H9 (cell line): Measurements from ENCODE around the gene ULK1. TPM values are rescaled to one million over a fixed set of nuclear protein-coding genes. Genes with fewer than 3 reads are reported as not detected.

ENCODE experiments used
- DNase-seq: peaks from one replicate; pipeline ENCODE4 v3.0.0-alpha.2; 2017
- H2AFZ ChIP-seq: one replicate; pipeline ENCODE4 v1.6.1; 2013; ENCODE audit warnings: mild to moderate bottlenecking, low read length, control low read depth, moderate library complexity
- H2AK5ac ChIP-seq: 2 replicates; pipeline ENCODE4 v1.6.1; 2013; ENCODE audit warnings: low read length, control low read depth, mixed read lengths; ENCODE audit not compliant: insufficient read length
- H2BK120ac ChIP-seq: one replicate; pipeline ENCODE4 v1.6.1; 2013; ENCODE audit warnings: low read depth, mild to moderate bottlenecking, low read length, control low read depth, inconsistent platforms; ENCODE audit not compliant: poor library complexity, severe bottlenecking
- H2BK12ac ChIP-seq: 2 replicates; pipeline ENCODE4 v1.6.1; 2013; ENCODE audit warnings: low read length, control low read depth, mixed read lengths, low read depth; ENCODE audit not compliant: insufficient read length
- H2BK15ac ChIP-seq: 2 replicates; pipeline ENCODE4 v1.6.1; 2013; ENCODE audit warnings: low read depth, low read length, control low read depth
- H2BK20ac ChIP-seq: one replicate; pipeline ENCODE4 v1.6.1; 2013; ENCODE audit warnings: low read depth, mild to moderate bottlenecking, low read length, control low read depth, inconsistent platforms; ENCODE audit not compliant: poor library complexity, severe bottlenecking
- H2BK5ac ChIP-seq: 2 replicates; pipeline ENCODE4 v1.6.1; 2013; ENCODE audit warnings: low read length, control low read depth, mixed read lengths; ENCODE audit not compliant: insufficient read length
- H3K14ac ChIP-seq: 2 replicates; pipeline ENCODE4 v1.6.1; 2013; ENCODE audit warnings: low read length, control low read depth; ENCODE audit not compliant: insufficient read depth
- H3K18ac ChIP-seq: 2 replicates; pipeline ENCODE4 v1.6.1; 2013; ENCODE audit warnings: low read depth, mild to moderate bottlenecking, mixed read lengths, low read length, control low read depth; ENCODE audit not compliant: insufficient read length
- H3K23ac ChIP-seq: 2 replicates; pipeline ENCODE4 v1.6.1; 2013; ENCODE audit warnings: low read length, control low read depth, mixed read lengths, low read depth; ENCODE audit not compliant: insufficient read length
- H3K23me2 ChIP-seq: 2 replicates; pipeline ENCODE4 v1.6.1; 2013; ENCODE audit warnings: low read depth, mild to moderate bottlenecking, mixed read lengths, low read length, control low read depth; ENCODE audit not compliant: insufficient read length, poor library complexity, severe bottlenecking
- H3K27ac ChIP-seq: 2 replicates; pipeline ENCODE4 v1.5.1; 2013; ENCODE audit warnings: low read length, control low read depth, mixed read lengths, low read depth; ENCODE audit not compliant: insufficient read length
- H3K27me3 ChIP-seq: 2 replicates; pipeline ENCODE4 v1.6.1; 2013; ENCODE audit warnings: low read length, control low read depth, inconsistent platforms; ENCODE audit not compliant: insufficient read depth
- H3K4ac ChIP-seq: 2 replicates; pipeline ENCODE4 v1.6.1; 2013; ENCODE audit warnings: low read depth, mild to moderate bottlenecking, control low read depth, inconsistent platforms, low read length, moderate library complexity
- H3K4me1 ChIP-seq: 2 replicates; pipeline ENCODE4 v1.6.1; 2013; ENCODE audit warnings: low read length, control low read depth, inconsistent platforms; ENCODE audit not compliant: insufficient read depth
- H3K4me2 ChIP-seq: 2 replicates; pipeline ENCODE4 v1.6.1; 2013; ENCODE audit warnings: low read length, control low read depth, mixed read lengths; ENCODE audit not compliant: insufficient read length, insufficient read depth
- H3K56ac ChIP-seq: 2 replicates; pipeline ENCODE4 v1.6.1; 2013; ENCODE audit warnings: low read depth, mild to moderate bottlenecking, mixed read lengths, low read length, control low read depth; ENCODE audit not compliant: insufficient read length
- H3K79me1 ChIP-seq: 2 replicates; pipeline ENCODE4 v1.6.1; 2013; ENCODE audit warnings: low read depth, mild to moderate bottlenecking, moderate library complexity, low read length, control low read depth, inconsistent platforms; ENCODE audit not compliant: insufficient read depth, poor library complexity, severe bottlenecking
- H3K79me2 ChIP-seq: 2 replicates; pipeline ENCODE4 v1.6.1; 2013; ENCODE audit warnings: low read length, control low read depth, inconsistent platforms; ENCODE audit not compliant: insufficient read depth
- H3K9ac ChIP-seq: 2 replicates; pipeline ENCODE4 v1.6.1; 2013; ENCODE audit warnings: low read length, control low read depth, mixed read lengths; ENCODE audit not compliant: insufficient read length; ENCODE audit errors: extremely low read depth
- H3K9me3 ChIP-seq: one replicate; pipeline ENCODE4 v1.6.1; 2013; ENCODE audit warnings: low read depth, low read length, inconsistent platforms; ENCODE audit not compliant: control insufficient read depth
- H3T11ph ChIP-seq: one replicate; pipeline ENCODE4 v1.6.1; 2013; ENCODE audit warnings: mild to moderate bottlenecking, low read length, control low read depth, inconsistent platforms
- H4K20me1 ChIP-seq: one replicate; pipeline ENCODE4 v1.6.1; 2013; ENCODE audit not compliant: control insufficient read depth, insufficient read length, insufficient read depth
- H4K5ac ChIP-seq: 2 replicates; pipeline ENCODE4 v1.6.1; 2013; ENCODE audit warnings: low read depth, mild to moderate bottlenecking, mixed read lengths, low read length, control low read depth; ENCODE audit not compliant: insufficient read length
- H4K8ac ChIP-seq: replicated peaks from 2 replicates; pipeline ENCODE4 v1.6.1; 2013; ENCODE audit warnings: low read length, control low read depth, mixed read lengths, low read depth; ENCODE audit not compliant: insufficient read length
- H4K91ac ChIP-seq: 2 replicates; pipeline ENCODE4 v1.6.1; 2013; ENCODE audit warnings: low read depth, mild to moderate bottlenecking, moderate library complexity, mixed read lengths, low read length, control low read depth; ENCODE audit not compliant: insufficient read length
- H3K27ac Mint-ChIP-seq, 3 experiments: 2 replicates in 2 of 3; 3 replicates in 1 of 3; pipeline ENCODE4 v1.8.0; 2020 to 2021; ENCODE audit warnings: mixed read lengths in 3 of 3, mild to moderate bottlenecking in 1 of 3, moderate library complexity in 1 of 3
- H3K27me3 Mint-ChIP-seq: 2 replicates; pipeline ENCODE4 v1.8.0; 2021; ENCODE audit warnings: low read depth, mild to moderate bottlenecking, moderate library complexity, mixed read lengths
- H3K36me3 Mint-ChIP-seq, 3 experiments: 2 replicates in 2 of 3; 3 replicates in 1 of 3; pipeline ENCODE4 v1.8.0; 2020 to 2021; ENCODE audit warnings: low read depth in 3 of 3, mixed read lengths in 3 of 3; ENCODE audit not compliant: insufficient read depth in 1 of 3
- H3K4me1 Mint-ChIP-seq, 2 experiments: 2 replicates each; pipeline ENCODE4 v1.8.0; 2020; ENCODE audit warnings: mixed read lengths in 2 of 2
- H3K4me3 Mint-ChIP-seq, 2 experiments: 2 replicates in 1 of 2; 3 replicates in 1 of 2; pipeline ENCODE4 v1.8.0; 2020 to 2021; ENCODE audit warnings: mild to moderate bottlenecking in 2 of 2, mixed read lengths in 2 of 2, moderate library complexity in 1 of 2
- H3K9me3 Mint-ChIP-seq, 2 experiments: 2 replicates in 1 of 2; 3 replicates in 1 of 2; pipeline ENCODE4 v1.8.0; 2020; ENCODE audit warnings: mild to moderate bottlenecking in 2 of 2, mixed read lengths in 2 of 2, moderate library complexity in 1 of 2
- CTCF ChIP-seq: fragments of 200-600 bp; sonication (generic); conservative IDR thresholded peaks from 3 replicates; pipeline ENCODE4 v1.8.0; 2021; ENCODE audit warnings: antibody characterized with exemption, mild to moderate bottlenecking
- WGBS: extraction: QIAGEN DNeasy Blood & Tissue Kit; methylation state at CpG from one replicate; pipeline ENCODE4 v1.1.7; 2013; ENCODE audit warnings: missing lambda C conversion rate, low lambda C conversion rate, mixed read lengths; ENCODE audit not compliant: insufficient read length; ENCODE audit errors: extremely low coverage; 5-methylcytosine and 5-hydroxymethylcytosine counted together
- total RNA-seq: library from RNA; stranded (reverse); gene quantifications from 2 replicates; pipeline ENCODE4 v1.2.1, GENCODE V29; 2021

Gene ULK1
- total RNA-seq, 1 experiment from 2014 or later, result 57.2 TPM

DNA sequence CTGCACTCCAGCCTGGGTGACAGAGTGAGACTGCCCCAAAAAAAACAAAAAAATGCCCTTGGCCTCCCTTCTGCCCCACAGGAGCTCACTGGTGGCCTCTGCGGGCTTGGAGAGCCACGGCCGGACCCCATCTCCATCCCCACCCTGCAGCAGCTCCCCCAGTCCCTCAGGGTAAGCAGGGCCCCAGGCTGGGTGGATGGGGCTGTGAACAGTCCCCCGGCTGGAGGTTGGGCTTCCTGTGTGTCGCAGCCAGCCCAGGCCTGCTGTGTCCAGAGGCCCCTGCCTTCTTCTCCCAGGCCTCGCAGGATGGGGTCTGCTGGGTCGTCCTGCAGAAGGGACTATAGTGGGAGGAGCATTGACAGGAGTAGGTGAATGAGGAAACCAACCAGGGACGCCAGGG, 19.2 kb downstream of the ULK1 start:
- no peak overlapping the region for H3K27ac Mint-ChIP-seq
- Histone ChIP-seq H2BK5ac (no peak overlapping the region), H3K18ac (no peak overlapping the region), H2AK5ac (no peak overlapping the region), H2BK20ac (no peak overlapping the region), H4K8ac (no peak overlapping the region), H3T11ph (no peak overlapping the region), H3K56ac (no peak overlapping the region), H3K4ac (no peak overlapping the region), H4K20me1 (peaks cover 3% of the 10 kb centered on the region), H3K9me3 (no peaks in the 10 kb centered on the region), H4K5ac (no peak overlapping the region), H3K4me2 (no peak overlapping the region), H3K79me2 (no peaks in the 10 kb centered on the region), H2BK12ac (no peak overlapping the region), H2BK15ac (no peak overlapping the region), H3K14ac (no peak overlapping the region), H3K79me1 (no peaks in the 10 kb centered on the region), H3K4me1 (no peaks in the 10 kb centered on the region), H3K23me2 (no peaks in the 10 kb centered on the region), H2BK120ac (no peak overlapping the region), H2AFZ (no peak overlapping the region), H3K27ac (no peak overlapping the region), H3K23ac (no peak overlapping the region), H4K91ac (no peak overlapping the region), H3K9ac (no peak overlapping the region), H3K27me3 (no peaks in the 10 kb centered on the region)
- 0 out of 4 replicates have a peak, but pooled peaks cover 0 to 2% of the 10 kb centered on the region in 2 experiments for H3K4me1 Mint-ChIP-seq
- no peak for DNase-seq
- WGBS, result no CpG with 5 or more reads among the region's 8 CpGs
- H3K27me3 Mint-ChIP-seq, result no peaks in the 10 kb centered on the region
- H3K9me3 Mint-ChIP-seq, result no peaks in the 10 kb centered on the region
- H3K4me3 Mint-ChIP-seq, result no peak overlapping the region
- no peak for TF ChIP-seq CTCF
- peaks cover 12 to 50% (median 48%) of the 10 kb centered on the region in 3 experiments; a peak in 6 of 7 replicates for H3K36me3 Mint-ChIP-seq
